ENCODE data around the gene CDH20. TPM values are rescaled to one million over a fixed set of nuclear protein-coding genes. Genes with fewer than 3 reads are reported as not detected.

CDH20 gene
- total RNA-seq, 6 experiments from 2014 or later = not detected

GRCh38 chr18:61413396-61413795 lies 80.2 kb downstream of the CDH20 start:
- DNase-seq = no peak
- Histone ChIP-seq H3K36me3 (no peaks in the 10 kb centered on the region), H3K9me3 (no peaks in the 10 kb centered on the region), H3K27me3 (no peaks in the 10 kb centered on the region), H3K4me1 (no peaks in the 10 kb centered on the region), H3K27ac (no peak overlapping the region), H3K4me3 (no peak overlapping the region)
- ATAC-seq = no peak
- 77% methylated on average over 1 of the region's 1 CpG for WGBS (ENCODE audit: insufficient coverage, low coverage, low lambda C conversion rate, missing lambda C conversion rate)
- intact Hi-C loops (cut with DNase I) = no loop called here
- no peak for TF ChIP-seq POLR2A (IDR thresholded peaks at IDR 0.05)
- TF ChIP-seq CTCF (IDR thresholded peaks at IDR 0.05) = no peak

- TF ChIP-seq CTCF (IDR thresholded peaks at IDR 0.05) (no peak), POLR2A (IDR thresholded peaks at IDR 0.05) (no peak)
- no peak overlapping the region for H3K27ac ChIP-seq
- no peaks in the 10 kb centered on the region for H3K9me3 ChIP-seq
- ATAC-seq (no peak), DNase-seq (no peak)
- no peaks in the 10 kb centered on the region for H3K4me1 ChIP-seq
- no peaks in the 10 kb centered on the region for H3K36me3 ChIP-seq
- H3K27me3 ChIP-seq = no peaks in the 10 kb centered on the region
- 61% methylated on average over 4 of the region's 4 CpGs for WGBS (ENCODE audit: insufficient coverage, low coverage, low lambda C conversion rate, missing lambda C conversion rate)
- no peak overlapping the region for H3K4me3 ChIP-seq
- intact Hi-C loops (cut with DNase I) = no loop called here
These were observed 80.9 kb downstream of the CDH20 start for GRCh38 chr18:61414086-61414485.

GRCh38 chr18:61419763-61420162 lies 86.5 kb downstream of the CDH20 start:
- ATAC-seq = peak in 3 of 4 donors; percentile 25 to 71 (median 45)
- WGBS (ENCODE audit: insufficient coverage, low coverage, low lambda C conversion rate, missing lambda C conversion rate) = 29% methylated on average over 1 of the region's 1 CpG
- Histone ChIP-seq H3K4me1 (peaks cover 0 to 3% (median 1%) of the 10 kb centered on the region in 4 donors), H3K9me3 (no peaks in the 10 kb centered on the region), H3K36me3 (no peaks in the 10 kb centered on the region), H3K4me3 (no peak overlapping the region), H3K27me3 (no peaks in the 10 kb centered on the region), H3K27ac (no peak overlapping the region)
- intact Hi-C loops (cut with DNase I) = no loop called here
- no peak for TF ChIP-seq CTCF (IDR thresholded peaks at IDR 0.05)
- TF ChIP-seq POLR2A (IDR thresholded peaks at IDR 0.05) = no peak
- no peak for DNase-seq

- Histone ChIP-seq H3K9me3 (no peaks in the 10 kb centered on the region), H3K4me3 (no peak overlapping the region), H3K36me3 (no peaks in the 10 kb centered on the region), H3K27ac (no peak overlapping the region), H3K4me1 (peaks cover 0 to 3% (median 1%) of the 10 kb centered on the region in 4 donors), H3K27me3 (no peaks in the 10 kb centered on the region)
- DNase-seq = no peak
- TF ChIP-seq CTCF (IDR thresholded peaks at IDR 0.05) = no peak
- no peak for TF ChIP-seq POLR2A (IDR thresholded peaks at IDR 0.05)
- peak in 1 of 4 donors; percentile 38 for ATAC-seq
- 63% methylated on average over 5 of the region's 7 CpGs for WGBS (ENCODE audit: insufficient coverage, low coverage, low lambda C conversion rate, missing lambda C conversion rate)
- intact Hi-C loops (cut with DNase I) = no loop called here
These were observed 87.1 kb downstream of the CDH20 start for GRCh38 chr18:61420218-61420885.
